ENCODE results near the gene TBC1D22B.

TBC1D22B gene

GRCh38 chr6:37357288-37357687 lies 99.7 kb downstream of the TBC1D22B start:
- DNase-seq (ENCODE audit: low read depth) = no peak

- no peak for DNase-seq (ENCODE audit: low read depth)
These were observed 100.3 kb downstream of the TBC1D22B start for GRCh38 chr6:37357860-37358259.

- no peak for DNase-seq (ENCODE audit: low read depth)
These were observed 101.5 kb downstream of the TBC1D22B start for GRCh38 chr6:37359039-37359438.

- DNase-seq (ENCODE audit: low read depth) = no peak
These were observed 104.7 kb downstream of the TBC1D22B start for GRCh38 chr6:37362101-37362828.

- DNase-seq (ENCODE audit: low read depth) = no peak
These were observed 108.2 kb downstream of the TBC1D22B start for GRCh38 chr6:37365791-37366190.

GRCh38 chr6:37366910-37367309 lies 109.3 kb downstream of the TBC1D22B start:
- no peak for DNase-seq (ENCODE audit: low read depth)

GRCh38 chr6:37368961-37369320 lies 111.4 kb downstream of the TBC1D22B start:
- no peak for DNase-seq (ENCODE audit: low read depth)

GRCh38 chr6:37369321-37370201 lies 112.0 kb downstream of the TBC1D22B start:
- DNase-seq (ENCODE audit: low read depth) = no peak

- DNase-seq (ENCODE audit: low read depth) = no peak
These were observed 113.8 kb downstream of the TBC1D22B start for GRCh38 chr6:37371154-37372083.

GRCh38 chr6:37372116-37372515 lies 114.5 kb downstream of the TBC1D22B start:
- DNase-seq (ENCODE audit: low read depth) = no peak

GRCh38 chr6:37373822-37374471 lies 116.4 kb downstream of the TBC1D22B start:
- DNase-seq (ENCODE audit: low read depth) = no peak

GRCh38 chr6:37375376-37375775 lies 117.8 kb downstream of the TBC1D22B start:
- DNase-seq (ENCODE audit: low read depth) = no peak

- DNase-seq (ENCODE audit: low read depth) = no peak
These were observed 118.6 kb downstream of the TBC1D22B start for GRCh38 chr6:37376078-37376743.

- no peak for DNase-seq (ENCODE audit: low read depth)
These were observed 124.0 kb downstream of the TBC1D22B start for GRCh38 chr6:37381579-37381978.

Data from activated gamma-delta T cell treated with anti-CD3 and anti-CD28 coated beads, Interleukin-2, amount 50 U/mL, for 16 hours (primary cell).